NCI-H1436 treated with DMSO at 0.1 percent for 48 hours (cell line): ENCODE results near the gene ATR.
"Not testable (repeated sequence)": the region's sequence is repeated elsewhere in the genome, so short reads cannot be mapped to it uniquely, and the experiment has no call there.

Experiments used
- DNase-seq: peaks from one replicate; lab custom pipeline; 2025; lab: John Stamatoyannopoulos, UW

Gene ATR

GRCh38 chr3:142578329-142579223 lies at the start of gene ATR:
TSS of gene ATR (minus strand) at chr3:142578733. CDS start at chr3:142578704, 29 bp downstream.
- DNase-seq, result peak; percentile 89

- no peak for DNase-seq
These were observed 48.4 kb upstream of the ATR start for GRCh38 chr3:142626971-142627370.

- no peak for DNase-seq
These were observed 46.6 kb upstream of the ATR start for GRCh38 chr3:142625153-142625440.

- no peak for DNase-seq
These were observed 46.0 kb upstream of the ATR start for GRCh38 chr3:142624341-142625152.

GRCh38 chr3:142623194-142623593 lies 44.7 kb upstream of the ATR start:
- DNase-seq, result no peak

GRCh38 chr3:142622405-142622804 lies 43.9 kb upstream of the ATR start:
- no peak for DNase-seq

GRCh38 chr3:142618917-142619461 lies 40.5 kb upstream of the ATR start:
- peak; percentile 57 for DNase-seq

GRCh38 chr3:142615171-142615570 lies 36.6 kb upstream of the ATR start:
- DNase-seq, result no peak

- DNase-seq, result no peak
These were observed 35.6 kb upstream of the ATR start for GRCh38 chr3:142614059-142614626.

GRCh38 chr3:142613491-142613890 lies 35.0 kb upstream of the ATR start:
- DNase-seq, result no peak

- DNase-seq, result no peak
These were observed 32.7 kb upstream of the ATR start for GRCh38 chr3:142611206-142611605.

GRCh38 chr3:142609136-142609535 lies 30.6 kb upstream of the ATR start:
- DNase-seq, result no peak

GRCh38 chr3:142608631-142609030 lies 30.1 kb upstream of the ATR start:
- DNase-seq, result no peak

GRCh38 chr3:142604940-142605339 lies 26.4 kb upstream of the ATR start:
- DNase-seq, result no peak

GRCh38 chr3:142603386-142603705 lies 24.8 kb upstream of the ATR start:
- DNase-seq, result not testable (repeated sequence)

- DNase-seq, result no peak
These were observed 24.3 kb upstream of the ATR start for GRCh38 chr3:142602619-142603385.

GRCh38 chr3:142601713-142602112 lies 23.2 kb upstream of the ATR start:
- no peak for DNase-seq

- DNase-seq, result no peak
These were observed 19.4 kb upstream of the ATR start for GRCh38 chr3:142597906-142598305.

- DNase-seq, result no peak
These were observed 18.2 kb upstream of the ATR start for GRCh38 chr3:142596726-142597088.

GRCh38 chr3:142595951-142596725 lies 17.6 kb upstream of the ATR start, which contains the start of gene PLS1:
TSS of gene PLS1 (plus strand) at chr3:142596393. CDS start at chr3:142664238, 67,845 bp downstream.
- DNase-seq, result peak; percentile 82

- DNase-seq, result no peak
These were observed 17.0 kb upstream of the ATR start for GRCh38 chr3:142595581-142595950.
